Measurements from ENCODE around the gene BFSP2. TPM values are rescaled to one million over a fixed set of nuclear protein-coding genes. Genes with fewer than 3 reads are reported as not detected.

Gene BFSP2
- total RNA-seq, result not detected in 2 replicates

GRCh38 chr3:133400006-133400515 is at the start of gene BFSP2:
Gene BFSP2, plus strand, starts transcription at chr3:133400056. Its CDS starts 28 bp downstream, at chr3:133400084.

Other genes starting within 250 kb of the BFSP2 start
- gene CDV3, start 173.6 kb downstream of the BFSP2 start, total RNA-seq, result 134 and 265 TPM in 2 replicates

All from pericardium fibroblast (primary cell).